GM11168 (cell line): ENCODE results near the gene SNAPIN.
"Not testable (repeated sequence)": the region's sequence is repeated elsewhere in the genome, so short reads cannot be mapped to it uniquely, and the experiment has no call there.

Experiments
- in situ Hi-C: fragments of 300-500 bp; cut with MboI; formaldehyde crosslinking; loops from one replicate; pipeline ENCODE4 v1.12.0; 2022; ENCODE audit warnings: low sequenced_read_pairs; ENCODE audit not compliant: unreplicated experiment

Gene SNAPIN

GRCh38 chr1:153626477-153626903, 32.0 kb upstream of the SNAPIN start:
- in situ Hi-C loops: no loop called here

- in situ Hi-C loops: no loop called here
Observed at GRCh38 chr1:153626904-153627714, 31.4 kb upstream of the SNAPIN start, which contains the start of gene S100A13. S100A13 (minus strand) TSS chr1:153627505; CDS start chr1:153626472, 1,033 bp downstream.

- in situ Hi-C loops: no loop called here
Observed at GRCh38 chr1:153627715-153628626, 30.5 kb upstream of the SNAPIN start, which contains the start of gene S100A1. S100A1 (plus strand) TSS chr1:153628434; CDS start chr1:153630522, 2,088 bp downstream.

GRCh38 chr1:153628638-153629342, 29.7 kb upstream of the SNAPIN start:
- in situ Hi-C loops: no loop called here

GRCh38 chr1:153629343-153629665, 29.2 kb upstream of the SNAPIN start:
- in situ Hi-C loops: no loop called here

- in situ Hi-C loops: no loop called here
Observed at GRCh38 chr1:153629971-153630370, 28.5 kb upstream of the SNAPIN start.

- in situ Hi-C loops: no loop called here
Observed at GRCh38 chr1:153630384-153630783, 28.1 kb upstream of the SNAPIN start.

GRCh38 chr1:153631047-153632022, 27.2 kb upstream of the SNAPIN start:
- in situ Hi-C loops: no loop called here

GRCh38 chr1:153633161-153633753, 25.2 kb upstream of the SNAPIN start:
- in situ Hi-C loops: no loop called here

- in situ Hi-C loops: no loop called here
Observed at GRCh38 chr1:153633754-153634665, 24.5 kb upstream of the SNAPIN start, which contains the start of gene CHTOP. CHTOP (plus strand) TSS chr1:153634066; CDS start chr1:153636589, 2,523 bp downstream.

GRCh38 chr1:153635872-153636271, 22.6 kb upstream of the SNAPIN start:
- in situ Hi-C loops: no loop called here

GRCh38 chr1:153636312-153636711, 22.2 kb upstream of the SNAPIN start:
- in situ Hi-C loops: no loop called here

GRCh38 chr1:153638261-153638660, 20.2 kb upstream of the SNAPIN start:
- in situ Hi-C loops: no loop called here

GRCh38 chr1:153639280-153639679, 19.2 kb upstream of the SNAPIN start:
- in situ Hi-C loops: no loop called here

GRCh38 chr1:153640213-153640612, 18.3 kb upstream of the SNAPIN start:
- in situ Hi-C loops: not testable (repeated sequence)

- in situ Hi-C loops: no loop called here
Observed at GRCh38 chr1:153640861-153641260, 17.6 kb upstream of the SNAPIN start.

GRCh38 chr1:153642161-153642560, 16.3 kb upstream of the SNAPIN start:
- in situ Hi-C loops: no loop called here

- in situ Hi-C loops: no loop called here
Observed at GRCh38 chr1:153643100-153643499, 15.4 kb upstream of the SNAPIN start.
